ENCODE data around the gene RUSF1. TPM values are rescaled to one million over a fixed set of nuclear protein-coding genes. Genes with fewer than 3 reads are reported as not detected.

Gene RUSF1
- total and polyA plus RNA-seq, 12 donors: 41.2 to 110 (median 65.3) TPM

- Histone ChIP-seq H3K4me1 (replicated peaks in 1 of 2) (peaks cover 7 to 13% of the 10 kb centered on the region in 2 donors), H3K27ac (no peak overlapping the region), H3K27me3 (no peaks in the 10 kb centered on the region), H3K36me3 (replicated peaks in 1 of 2) (peaks cover 0 to 47% of the 10 kb centered on the region in 2 donors), H3K4me3 (no peak overlapping the region), H3K9me3 (replicated peaks in 1 of 3) (no peaks in the 10 kb centered on the region)
- DNase-seq: peak in 1 of 7 donors; percentile 6
- intact Hi-C loops (cut with DNase I): no loop called here
- 92 to 95% (median 92%) methylated on average over 17 of the region's 17 CpGs for WGBS, 4 donors
- no peak for TF ChIP-seq POLR2A (IDR thresholded peaks at IDR 0.05)
These were observed 43.4 kb downstream of the RUSF1 start for GRCh38 chr16:31464781-31465260.

- peak in 3 of 7 donors; percentile 7 to 20 (median 10) for DNase-seq
- 96 to 97% (median 97%) methylated on average over 18 to 36 of the region's 36 CpGs for WGBS, 4 donors
- Histone ChIP-seq H3K9me3 (replicated peaks in 1 of 3) (no peaks in the 10 kb centered on the region), H3K27ac (no peak overlapping the region), H3K36me3 (replicated peaks in 1 of 2) (peaks cover 0 to 47% of the 10 kb centered on the region in 2 donors), H3K27me3 (no peaks in the 10 kb centered on the region), H3K4me1 (replicated peaks in 1 of 2) (peaks cover 7 to 13% of the 10 kb centered on the region in 2 donors), H3K4me3 (no peak overlapping the region)
- intact Hi-C loops (cut with DNase I): no loop called here
- TF ChIP-seq, protein P1, sequence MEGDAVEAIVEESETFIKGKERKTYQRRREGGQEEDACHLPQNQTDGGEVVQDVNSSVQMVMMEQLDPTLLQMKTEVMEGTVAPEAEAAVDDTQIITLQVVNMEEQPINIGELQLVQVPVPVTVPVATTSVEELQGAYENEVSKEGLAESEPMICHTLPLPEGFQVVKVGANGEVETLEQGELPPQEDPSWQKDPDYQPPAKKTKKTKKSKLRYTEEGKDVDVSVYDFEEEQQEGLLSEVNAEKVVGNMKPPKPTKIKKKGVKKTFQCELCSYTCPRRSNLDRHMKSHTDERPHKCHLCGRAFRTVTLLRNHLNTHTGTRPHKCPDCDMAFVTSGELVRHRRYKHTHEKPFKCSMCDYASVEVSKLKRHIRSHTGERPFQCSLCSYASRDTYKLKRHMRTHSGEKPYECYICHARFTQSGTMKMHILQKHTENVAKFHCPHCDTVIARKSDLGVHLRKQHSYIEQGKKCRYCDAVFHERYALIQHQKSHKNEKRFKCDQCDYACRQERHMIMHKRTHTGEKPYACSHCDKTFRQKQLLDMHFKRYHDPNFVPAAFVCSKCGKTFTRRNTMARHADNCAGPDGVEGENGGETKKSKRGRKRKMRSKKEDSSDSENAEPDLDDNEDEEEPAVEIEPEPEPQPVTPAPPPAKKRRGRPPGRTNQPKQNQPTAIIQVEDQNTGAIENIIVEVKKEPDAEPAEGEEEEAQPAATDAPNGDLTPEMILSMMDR (IDR thresholded peaks at IDR 0.05): no peak
- TF ChIP-seq POLR2A (IDR thresholded peaks at IDR 0.05): no peak
These were observed 43.8 kb downstream of the RUSF1 start for GRCh38 chr16:31464348-31464769.

DNA sequence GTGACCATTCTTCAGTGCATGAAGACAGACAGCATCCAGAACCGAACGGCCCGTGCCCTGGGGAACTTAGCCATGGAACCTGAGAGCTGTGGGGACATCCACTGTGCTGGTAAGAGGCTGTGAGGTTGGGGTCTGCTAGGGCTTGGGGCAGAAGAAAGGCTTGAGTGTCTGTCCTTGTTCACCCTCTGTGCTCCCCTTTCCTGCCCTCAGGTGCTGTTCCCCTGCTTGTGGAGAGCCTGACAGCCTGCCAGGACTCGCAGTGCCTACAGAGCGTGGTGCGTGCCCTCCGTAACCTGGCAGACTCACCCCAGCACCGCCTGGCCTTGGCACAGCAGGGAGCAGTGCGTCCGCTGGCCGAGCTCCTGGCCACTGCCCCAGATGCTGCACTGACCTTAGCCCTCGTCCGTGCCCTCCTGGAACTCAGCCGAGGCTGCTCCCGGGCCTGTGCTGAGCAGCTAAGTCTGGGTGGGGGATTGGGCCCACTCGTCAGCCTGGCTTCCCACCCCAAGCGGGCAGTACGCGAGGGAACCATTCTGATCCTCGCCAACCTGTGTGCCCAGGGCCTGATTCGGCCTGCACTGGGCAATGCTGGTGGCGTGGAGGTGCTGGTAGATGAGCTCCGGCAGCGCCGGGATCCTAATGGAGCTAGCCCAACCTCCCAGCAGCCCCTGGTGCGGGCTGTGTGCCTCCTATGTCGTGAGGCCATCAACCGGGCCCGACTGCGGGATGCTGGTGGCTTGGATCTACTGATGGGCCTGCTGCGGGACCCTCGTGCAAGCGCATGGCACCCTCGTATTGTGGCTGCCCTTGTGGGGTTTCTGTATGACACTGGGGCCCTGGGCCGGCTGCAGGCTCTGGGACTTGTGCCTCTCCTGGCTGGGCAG lies 46.0 kb downstream of the RUSF1 start:
- DNase-seq: peak in 6 of 7 donors; percentile 53 to 77 (median 68)
- 82 to 90% (median 85%) methylated on average over 2 to 35 of the region's 35 CpGs for WGBS, 4 donors
- Histone ChIP-seq H3K27ac (peak overlapping the region in 2 of 5 donors; percentile 30 to 48), H3K36me3 (replicated peaks in 1 of 2) (peaks cover 0 to 47% of the 10 kb centered on the region in 2 donors), H3K9me3 (replicated peaks in 1 of 3) (no peaks in the 10 kb centered on the region), H3K27me3 (no peaks in the 10 kb centered on the region), H3K4me1 (replicated peaks in 1 of 2) (peaks cover 16 to 21% of the 10 kb centered on the region in 2 donors), H3K4me3 (no peak overlapping the region)
- intact Hi-C loops (cut with DNase I): no loop called here
- TF ChIP-seq, protein P1 (IDR thresholded peaks at IDR 0.05): no peak
- TF ChIP-seq POLR2A (IDR thresholded peaks at IDR 0.05): no peak

- H3K4me1 ChIP-seq (replicated peaks in 1 of 2): peaks cover 24 to 29% of the 10 kb centered on the region in 2 donors
- no peak for TF ChIP-seq POLR2A (IDR thresholded peaks at IDR 0.05)
- TF ChIP-seq, protein P1 (IDR thresholded peaks at IDR 0.05): no peak
- intact Hi-C loops (cut with DNase I): no loop called here
- H3K27ac ChIP-seq: peak overlapping the region in 2 of 5 donors; percentile 30 to 48
- no peaks in the 10 kb centered on the region for H3K9me3 ChIP-seq (replicated peaks in 1 of 3)
- peak in 2 of 7 donors; percentile 2 to 51 for DNase-seq
- H3K27me3 ChIP-seq: no peaks in the 10 kb centered on the region
- peaks cover 0 to 45% of the 10 kb centered on the region in 2 donors for H3K36me3 ChIP-seq (replicated peaks in 1 of 2)
- 87 to 91% (median 88%) methylated on average over 7 to 10 of the region's 10 CpGs for WGBS, 4 donors
- no peak overlapping the region for H3K4me3 ChIP-seq
These were observed 46.8 kb downstream of the RUSF1 start for GRCh38 chr16:31461201-31461920.

Data from adrenal gland (tissue), 12 donors.